Gastrocnemius medialis (tissue), 4 donors: ENCODE data around the gene RIPK3.

Experiments used
- CTCF ChIP-seq, 5 experiments: fragments of 450-650 bp in 3 of 5; fragments of 200-600 bp in 2 of 5; sonication (generic) in 2 of 5; IDR thresholded peaks in 4 of 5; conservative IDR thresholded peaks in 1 of 5; 1 replicate in 4 of 5; 2 replicates in 1 of 5; pipeline ENCODE4 v1.5.1; 2016 to 2019; ENCODE audit warnings: antibody characterized with exemption in 5 of 5, mild to moderate bottlenecking in 3 of 5, moderate library complexity in 3 of 5
- POLR2A ChIP-seq, 2 donors: fragments of 450-650 bp; IDR thresholded peaks; one replicate each; pipeline ENCODE4 v1.6.1; 2017; ENCODE audit warnings: antibody characterized with exemption in 2 of 2, mild to moderate bottlenecking in 2 of 2, moderate library complexity in 2 of 2

DNA sequence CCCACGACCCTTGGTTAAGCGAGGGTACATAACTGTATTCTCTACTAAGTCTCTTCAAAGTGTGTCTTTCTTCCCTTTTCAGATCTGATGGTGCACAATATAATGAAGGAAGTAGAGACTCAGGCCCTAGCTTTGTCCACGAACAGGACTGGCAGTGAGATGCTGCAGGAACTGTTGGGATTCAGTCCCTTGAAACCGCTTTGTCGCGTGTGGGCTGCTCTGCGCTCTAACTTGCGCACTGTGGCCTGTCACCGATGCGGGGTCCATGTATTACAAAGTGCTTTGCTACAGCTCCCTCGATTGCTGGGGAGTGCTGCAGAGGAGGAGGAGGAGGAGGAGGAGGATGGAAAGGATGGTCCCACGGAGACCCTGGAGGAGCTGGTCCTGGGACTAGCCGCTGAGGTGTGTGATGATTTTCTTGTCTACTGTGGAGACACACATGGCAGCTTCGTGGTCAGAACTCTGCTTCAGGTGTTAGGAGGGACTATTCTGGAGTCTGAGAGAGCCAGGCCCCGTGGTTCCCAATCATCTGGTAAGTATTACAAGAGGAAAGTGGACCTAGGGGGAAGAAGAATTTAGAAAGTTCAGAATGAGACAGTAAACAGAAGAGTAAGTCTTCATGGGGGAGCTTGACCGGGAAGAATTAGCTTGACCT, 39.3 kb downstream of the RIPK3 start:
- TF ChIP-seq POLR2A (IDR thresholded peaks at IDR 0.05) = no peak
- TF ChIP-seq CTCF (IDR thresholded peaks at IDR 0.05 in 4 of 5, conservative IDR thresholded peaks at IDR 0.05 in 1 of 5) = no peak
